GM21528 (cell line): ENCODE results near the gene IQCC.
"Not testable (repeated sequence)": the region's sequence is repeated elsewhere in the genome, so short reads cannot be mapped to it uniquely, and the experiment has no call there.

Experiments used
- ATAC-seq: cut with Tn5 transposase; IDR thresholded peaks from one replicate; pipeline ENCODE4 v1.9.1; 2021; ENCODE audit warnings: mild to moderate bottlenecking, moderate library complexity; ENCODE audit not compliant: unreplicated experiment, low FRiP score

IQCC gene

GRCh38 chr1:32205401-32206370 is at the start of gene IQCC:
Gene IQCC, plus strand, starts transcription at chr1:32205671. Its CDS starts 11 bp downstream, at chr1:32205682.
- no peak for ATAC-seq

DNA sequence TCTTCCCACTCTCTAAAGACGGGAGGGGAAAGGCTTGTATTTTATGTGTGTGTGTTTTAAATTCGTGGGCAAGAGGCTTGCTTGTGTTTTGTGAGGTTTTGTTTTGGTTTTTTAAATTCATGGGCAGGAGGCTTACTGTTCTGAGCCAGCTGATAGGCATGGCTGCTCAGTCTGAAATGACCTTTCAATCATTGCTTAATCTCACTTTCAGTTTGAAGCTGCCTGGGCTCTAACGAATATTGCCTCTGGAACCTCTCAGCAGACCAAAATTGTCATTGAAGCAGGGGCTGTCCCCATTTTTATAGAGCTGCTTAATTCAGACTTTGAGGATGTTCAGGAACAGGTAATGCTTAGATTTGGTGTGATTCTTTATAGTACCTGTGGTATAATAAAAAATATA is 46.3 kb upstream of the IQCC start:
- ATAC-seq = no peak

DNA sequence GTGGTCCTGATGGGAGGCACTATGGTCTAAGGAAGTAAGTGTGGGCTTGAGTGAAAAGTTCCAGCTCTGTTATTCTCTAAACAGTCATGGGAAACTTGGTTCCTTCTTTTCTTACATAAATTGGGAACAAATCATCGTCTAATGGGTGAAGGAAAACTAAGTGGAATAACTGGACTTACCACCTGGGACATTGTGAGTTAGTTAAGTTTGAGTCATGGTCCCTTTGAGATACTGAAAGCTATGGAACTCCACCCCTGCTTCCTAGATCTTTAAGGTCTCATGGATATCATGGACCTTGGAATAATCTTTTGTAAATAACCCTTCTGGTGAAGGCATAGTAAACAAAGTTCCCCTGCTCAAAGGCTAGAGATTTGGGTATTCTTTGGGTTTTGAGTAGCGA is 42.1 kb upstream of the IQCC start:
- no peak for ATAC-seq

DNA sequence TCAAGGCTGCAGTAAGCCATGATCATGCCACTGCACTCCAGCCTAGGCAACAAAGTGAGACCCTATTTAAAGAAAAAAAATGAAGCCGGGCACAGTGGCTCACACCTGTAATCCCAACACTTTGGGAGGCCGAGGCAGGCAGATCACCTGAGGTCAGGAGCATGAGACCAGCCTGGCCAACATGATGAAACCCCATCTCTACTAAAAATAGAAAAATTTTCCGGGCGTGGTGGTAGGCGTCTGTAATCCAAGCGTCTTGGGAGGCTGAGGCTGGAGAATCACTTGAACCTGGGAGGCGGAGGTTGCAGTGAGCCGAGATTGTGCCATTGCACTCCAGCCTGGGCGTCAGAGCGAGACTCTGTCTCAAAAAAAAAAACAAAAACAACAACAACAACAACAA is 39.8 kb upstream of the IQCC start:
- ATAC-seq = not testable (repeated sequence)

DNA sequence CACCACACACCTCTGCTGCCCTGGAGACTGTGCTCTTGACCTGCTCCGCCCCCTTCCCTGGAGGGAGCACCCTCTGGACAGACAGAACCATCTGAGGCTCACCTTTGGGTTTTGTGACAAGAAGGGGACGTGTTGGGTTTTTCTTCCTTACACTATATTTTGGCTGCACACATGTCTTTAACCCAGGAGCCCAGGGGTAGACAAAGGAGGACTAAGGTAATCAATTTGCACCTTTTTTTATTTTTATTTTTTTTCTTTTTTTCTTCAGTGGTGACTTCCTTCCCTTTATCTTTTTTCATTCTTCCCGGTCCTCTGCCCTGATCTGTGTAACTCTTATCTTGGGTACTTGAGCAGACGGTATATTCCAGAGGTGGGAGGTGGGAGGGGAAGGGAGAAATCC is 34.5 kb upstream of the IQCC start:
- ATAC-seq = no peak

- ATAC-seq = no peak
These were observed 32.7 kb upstream of the IQCC start for GRCh38 chr1:32172621-32173245.

GRCh38 chr1:32178380-32179192 is 26.9 kb upstream of the IQCC start:
- no peak for ATAC-seq

DNA sequence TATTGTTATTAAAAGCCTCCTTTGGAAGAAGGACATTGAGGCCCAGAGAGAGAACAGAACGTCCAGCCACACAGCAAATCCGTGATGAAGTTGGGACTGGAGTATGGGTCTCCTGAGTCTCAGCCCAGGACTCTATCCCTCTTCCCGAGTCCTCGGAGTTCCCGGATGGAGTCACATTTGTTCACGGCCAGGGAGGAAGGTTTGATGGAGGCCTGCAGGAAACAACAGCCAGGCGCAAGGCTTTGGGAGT is 26.4 kb upstream of the IQCC start:
- peak; percentile 8 for ATAC-seq

DNA sequence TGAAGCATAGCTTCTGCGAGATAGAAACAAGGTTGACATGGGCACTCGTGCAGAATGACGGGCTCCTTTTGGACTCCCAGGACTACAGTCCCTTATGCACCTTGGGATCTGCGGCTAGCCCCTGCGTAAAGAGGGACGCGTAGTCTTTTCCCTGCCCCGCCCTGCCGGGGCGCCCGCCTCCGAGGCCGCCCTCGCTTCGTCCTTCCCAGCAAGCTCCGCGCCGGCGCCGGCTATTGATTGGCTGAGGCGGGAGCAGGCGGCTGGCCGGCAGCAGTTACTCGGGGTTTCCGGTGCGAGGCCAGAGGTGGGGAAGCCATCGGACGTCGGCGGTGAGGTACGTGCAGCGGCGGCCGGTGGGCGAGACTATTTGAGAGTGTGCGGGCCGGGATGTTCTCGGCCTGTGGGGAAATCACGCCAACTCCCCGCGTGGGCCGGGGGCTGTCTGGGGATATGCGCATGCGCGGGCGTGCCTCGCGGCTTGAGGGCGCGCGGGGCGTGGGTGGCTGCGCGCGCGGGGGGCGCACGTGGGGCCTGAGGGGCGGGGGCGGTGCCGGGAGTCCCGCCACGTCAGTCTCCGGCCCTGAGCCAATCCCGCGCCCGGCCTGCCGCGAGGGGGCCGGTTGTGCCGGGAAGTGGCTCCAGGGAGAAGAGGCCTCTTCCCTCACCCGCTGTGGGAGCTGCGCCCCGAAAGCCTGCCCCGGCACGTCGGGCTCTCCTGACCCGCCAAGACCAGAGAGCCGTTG is 25.9 kb upstream of the IQCC start, which contains the start of gene TXLNA:
Gene TXLNA (plus strand): TSS at position 233 of the 743 bp plus-strand sequence. CDS start 671 bp downstream, outside the sequence.
- peak; percentile 80 for ATAC-seq

DNA sequence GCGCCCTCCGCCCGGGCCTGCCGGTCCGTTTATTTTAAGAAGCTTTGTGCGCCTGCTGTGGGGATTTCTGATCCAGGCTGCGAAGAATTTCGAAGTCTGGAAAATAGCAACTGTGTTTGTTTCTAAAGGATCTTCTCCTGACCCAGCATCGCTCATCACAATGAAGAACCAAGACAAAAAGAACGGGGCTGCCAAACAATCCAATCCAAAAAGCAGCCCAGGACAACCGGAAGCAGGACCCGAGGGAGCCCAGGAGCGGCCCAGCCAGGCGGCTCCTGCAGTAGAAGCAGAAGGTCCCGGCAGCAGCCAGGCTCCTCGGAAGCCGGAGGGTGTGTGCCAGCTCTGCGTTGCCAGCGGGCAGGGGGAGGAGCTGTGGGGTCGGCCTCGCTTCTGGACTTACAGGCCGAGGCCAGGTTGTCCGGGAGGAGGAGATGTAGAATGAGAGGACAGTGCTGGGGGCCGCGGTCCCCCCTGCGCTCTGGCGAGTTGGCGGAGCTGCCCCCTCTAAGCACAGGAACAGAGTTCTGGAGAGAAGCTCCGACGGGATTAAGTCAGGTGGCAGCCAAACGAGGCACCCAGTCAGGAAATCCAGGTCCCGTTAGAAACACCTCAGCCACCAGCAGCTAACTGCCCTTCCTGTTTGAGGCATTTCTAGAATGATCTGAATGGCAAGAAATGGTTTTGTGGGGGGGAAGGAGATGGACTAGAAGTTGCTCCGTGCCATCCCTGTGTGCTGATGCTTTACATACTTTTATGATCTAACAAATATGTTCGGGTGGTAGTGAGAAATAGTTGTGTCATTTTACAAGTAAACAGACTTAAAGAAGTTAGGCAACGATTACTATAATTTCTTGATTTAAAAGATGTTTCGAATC is 25.0 kb upstream of the IQCC start:
- peak; percentile 14 for ATAC-seq

DNA sequence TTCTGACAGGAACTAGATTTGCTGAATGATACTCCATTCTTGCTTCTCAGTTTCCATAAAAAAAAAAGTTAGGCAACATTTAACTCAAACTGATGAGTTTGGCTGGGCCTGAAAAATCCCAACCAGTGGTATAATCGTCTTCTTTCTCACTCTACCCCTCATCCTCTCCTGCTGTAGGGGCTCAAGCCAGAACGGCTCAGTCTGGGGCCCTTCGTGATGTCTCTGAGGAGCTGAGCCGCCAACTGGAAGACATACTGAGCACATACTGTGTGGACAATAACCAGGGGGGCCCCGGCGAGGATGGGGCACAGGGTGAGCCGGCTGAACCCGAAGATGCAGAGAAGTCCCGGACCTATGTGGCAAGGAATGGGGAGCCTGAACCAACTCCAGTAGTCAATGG is 24.4 kb upstream of the IQCC start:
- no peak for ATAC-seq

- ATAC-seq = no peak
These were observed 23.9 kb upstream of the IQCC start for GRCh38 chr1:32181563-32181962.

DNA sequence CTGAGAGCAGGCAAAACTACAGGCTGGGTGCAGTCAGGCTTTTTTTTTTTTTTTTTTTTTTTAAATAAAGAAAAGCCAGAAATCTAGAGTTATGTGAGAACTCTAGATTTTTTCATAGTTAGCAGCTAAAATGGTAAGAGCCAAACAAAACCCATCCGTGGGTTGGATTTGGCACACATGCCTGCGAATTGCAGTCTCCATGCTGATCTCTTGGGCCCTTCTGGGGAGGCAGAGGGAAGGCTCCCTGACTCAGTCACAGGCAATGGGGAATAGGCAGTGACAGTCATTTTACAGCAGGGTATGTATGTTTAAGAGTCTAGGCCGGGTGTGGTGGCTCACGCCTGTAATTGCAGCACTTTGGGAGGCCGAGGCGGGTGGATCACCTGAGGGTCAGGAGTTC is 23.4 kb upstream of the IQCC start:
- no peak for ATAC-seq

GRCh38 chr1:32184650-32185049 is 20.8 kb upstream of the IQCC start:
- no peak for ATAC-seq

DNA sequence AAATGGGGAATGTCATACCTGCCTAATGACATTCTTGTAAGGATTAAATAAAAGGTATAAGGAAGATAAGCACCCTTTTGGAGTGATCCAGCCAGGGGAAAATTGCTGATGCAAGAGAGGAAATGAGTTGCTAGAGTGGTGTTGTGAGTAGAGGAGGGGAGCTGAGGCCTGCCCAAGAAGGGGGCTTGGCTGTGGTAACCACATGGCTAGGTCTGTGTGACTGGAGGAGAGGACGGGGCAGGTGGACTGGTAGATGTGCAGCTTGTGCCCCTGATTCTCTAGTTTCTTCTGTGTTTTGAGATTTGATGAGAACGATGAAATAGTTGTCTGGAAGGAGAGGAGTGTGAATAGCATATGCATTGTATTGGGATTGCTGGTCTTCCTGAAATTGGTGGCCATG is 19.4 kb upstream of the IQCC start:
- no peak for ATAC-seq

- ATAC-seq = no peak
These were observed 19.0 kb upstream of the IQCC start for GRCh38 chr1:32186491-32186890.

DNA sequence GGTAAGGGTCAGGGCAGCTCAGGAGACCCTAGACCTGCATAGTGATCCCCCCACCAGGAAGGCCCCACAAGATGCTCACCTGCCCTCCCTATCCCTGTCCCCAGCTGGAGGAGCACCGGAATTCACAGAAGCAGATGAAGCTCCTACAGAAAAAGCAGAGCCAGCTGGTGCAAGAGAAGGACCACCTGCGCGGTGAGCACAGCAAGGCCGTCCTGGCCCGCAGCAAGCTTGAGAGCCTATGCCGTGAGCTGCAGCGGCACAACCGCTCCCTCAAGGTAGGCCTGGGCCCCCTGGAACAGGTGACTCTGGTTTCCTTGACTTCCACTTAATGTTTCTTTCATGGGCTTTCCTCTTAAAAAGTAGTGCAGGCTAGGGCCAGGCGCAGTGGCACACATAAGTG is 17.6 kb upstream of the IQCC start:
- ATAC-seq = no peak

- no peak for ATAC-seq
These were observed 13.1 kb upstream of the IQCC start for GRCh38 chr1:32192220-32192948.

GRCh38 chr1:32194984-32195383 is 10.5 kb upstream of the IQCC start:
- no peak for ATAC-seq
